GM21360 (cell line): ENCODE results near the gene SBSN.

Source experiments
- ATAC-seq: cut with Tn5 transposase; IDR thresholded peaks from one replicate; pipeline ENCODE4 v1.9.1; 2021; ENCODE audit warnings: mild to moderate bottlenecking, moderate library complexity; ENCODE audit not compliant: unreplicated experiment

SBSN gene

DNA sequence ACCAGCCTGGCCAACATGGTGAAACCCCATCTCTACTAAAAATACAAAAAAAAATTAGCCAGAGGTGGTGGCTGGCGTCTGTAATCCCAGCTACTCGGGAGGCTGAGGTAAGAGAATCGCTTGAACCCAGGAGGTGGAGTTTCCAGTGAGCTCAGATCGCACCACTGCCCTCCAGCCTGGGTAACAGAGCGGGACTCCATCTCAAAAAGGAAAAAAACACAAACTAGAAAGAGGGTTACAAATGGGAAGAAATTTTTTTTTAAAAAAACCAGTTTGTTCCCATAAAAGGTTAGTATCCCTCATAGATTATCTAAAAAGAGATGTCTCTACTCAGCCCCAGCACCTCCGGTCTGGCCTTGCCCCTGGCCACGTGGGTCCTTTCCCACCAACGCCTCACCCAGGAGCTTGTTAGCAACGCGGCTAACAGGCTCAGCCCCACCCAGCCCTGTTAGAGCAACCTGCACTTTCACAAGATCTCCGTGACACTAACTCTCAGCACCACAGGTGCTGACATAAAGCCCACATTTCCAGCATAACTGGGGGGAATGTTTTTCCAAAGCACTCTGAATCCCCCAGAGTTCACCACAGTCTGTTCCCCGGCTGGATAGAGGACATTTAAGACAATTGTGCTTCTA lies 19.0 kb downstream of the SBSN start:
- ATAC-seq = no peak

DNA sequence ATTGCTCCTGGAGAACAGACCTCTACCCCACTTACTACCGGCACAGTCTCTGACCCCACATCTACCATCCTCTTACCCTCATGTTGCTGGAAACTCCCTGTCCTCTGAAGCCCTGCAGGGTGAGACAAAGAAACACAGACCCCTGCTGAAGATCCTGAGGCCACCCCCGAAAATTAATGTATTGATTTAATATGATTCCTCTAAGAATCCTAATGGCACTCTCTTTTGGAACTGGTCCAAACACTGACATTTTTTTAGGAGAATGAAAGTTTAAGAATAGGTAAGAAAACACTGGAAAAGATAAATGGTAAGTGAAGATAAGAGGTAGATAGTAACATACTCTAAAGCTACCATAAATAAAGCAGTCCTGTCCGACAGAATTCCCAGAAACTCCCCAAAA lies 20.0 kb downstream of the SBSN start:
- ATAC-seq = no peak

DNA sequence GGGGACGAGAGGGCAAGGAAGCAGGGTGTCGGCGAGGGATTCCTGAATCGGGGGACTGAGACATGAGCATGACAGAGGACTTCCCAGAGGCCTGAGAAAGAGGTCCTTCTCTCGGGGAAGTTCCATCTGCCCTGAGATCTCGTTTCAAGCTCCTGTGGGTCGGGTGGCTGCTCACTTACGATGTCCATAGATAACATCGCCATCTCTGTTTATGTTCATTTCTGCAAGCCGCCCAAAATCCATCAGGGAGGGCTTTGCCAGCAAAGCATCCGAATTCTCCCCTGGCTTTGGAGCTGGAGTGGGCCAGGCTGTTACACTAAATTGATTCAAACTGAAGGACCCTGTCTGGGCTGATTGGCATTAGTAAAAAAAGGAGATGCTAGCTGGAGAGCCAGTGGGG lies 20.6 kb downstream of the SBSN start:
- no peak for ATAC-seq

DNA sequence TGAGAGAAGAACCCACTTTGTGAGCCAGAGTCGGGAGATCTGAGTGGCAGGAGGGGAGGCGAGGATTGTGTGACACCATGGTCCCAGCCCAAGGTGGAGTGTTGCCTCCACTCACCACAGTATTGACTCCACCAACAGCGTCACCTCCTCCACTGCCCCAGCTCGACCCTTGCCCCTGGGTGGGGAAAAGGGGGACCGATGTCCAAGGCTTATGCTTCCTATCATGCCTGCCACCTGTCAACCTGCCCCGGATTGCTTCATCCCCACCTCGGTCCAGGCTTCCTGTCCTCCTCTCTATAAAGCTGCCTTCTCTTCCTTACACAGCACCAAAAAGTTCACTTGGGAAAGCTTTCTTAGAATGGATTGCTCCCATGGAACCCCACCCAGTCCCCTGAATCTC lies 22.1 kb downstream of the SBSN start:
- ATAC-seq = no peak

DNA sequence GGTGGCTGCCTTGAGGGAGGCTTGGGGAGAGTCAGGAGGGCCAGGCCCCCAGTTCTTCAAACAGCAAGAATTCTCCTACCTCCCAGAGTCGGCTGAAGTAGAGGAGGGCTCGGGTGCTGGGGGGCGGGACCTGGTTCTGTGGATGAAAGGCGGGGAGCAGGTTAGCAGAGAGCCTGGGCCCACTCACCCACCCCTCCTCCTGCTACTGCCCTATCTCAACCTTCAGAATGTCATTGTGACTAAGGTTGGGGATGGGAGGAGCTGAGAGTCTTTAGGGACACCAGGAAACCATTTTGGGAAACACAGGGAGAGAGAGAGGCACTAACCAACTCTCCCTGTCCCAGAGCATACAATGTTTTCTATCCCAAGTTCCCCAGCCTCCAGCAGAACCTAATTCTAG lies 25.4 kb downstream of the SBSN start:
- ATAC-seq = no peak

DNA sequence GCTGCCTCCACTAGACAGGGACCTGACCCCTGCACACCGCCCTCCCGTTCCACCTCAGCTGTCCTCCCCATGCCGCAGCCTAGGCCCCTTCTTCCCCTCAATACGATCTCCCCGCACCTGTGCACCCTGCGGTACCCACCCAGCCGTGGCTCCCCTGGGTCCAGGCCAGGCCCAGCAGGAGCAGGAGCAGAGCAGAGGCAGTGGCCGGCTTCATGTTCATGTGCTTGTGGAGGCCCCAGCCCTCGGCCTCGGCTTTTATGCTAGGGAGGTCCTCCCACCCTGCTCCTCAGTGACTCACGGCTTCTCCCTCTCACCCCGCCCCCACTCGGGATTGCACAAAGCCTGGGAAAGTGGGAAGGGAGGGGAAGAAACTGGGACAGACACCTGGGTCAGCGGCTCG lies 26.4 kb downstream of the SBSN start:
- no peak for ATAC-seq

DNA sequence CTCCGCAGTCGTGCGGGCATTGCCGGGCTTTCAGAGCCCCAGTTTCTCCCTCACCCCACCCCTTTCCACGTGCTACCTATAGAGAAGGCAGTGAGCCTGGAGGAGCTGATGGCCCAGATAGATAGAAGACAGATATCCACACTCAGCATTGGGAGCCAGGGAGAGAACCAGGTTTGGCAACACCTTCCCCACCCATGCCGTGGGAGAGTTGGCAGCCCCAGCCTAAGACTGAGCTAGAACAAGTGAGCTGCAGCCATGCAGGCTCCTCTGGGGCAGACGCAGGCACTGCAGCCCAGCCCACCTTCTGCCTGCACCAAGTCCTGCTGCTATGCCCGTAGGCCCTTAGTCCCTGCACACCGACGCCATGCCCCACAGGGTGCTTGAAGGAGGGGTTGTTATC lies 27.5 kb downstream of the SBSN start:
- ATAC-seq = no peak

DNA sequence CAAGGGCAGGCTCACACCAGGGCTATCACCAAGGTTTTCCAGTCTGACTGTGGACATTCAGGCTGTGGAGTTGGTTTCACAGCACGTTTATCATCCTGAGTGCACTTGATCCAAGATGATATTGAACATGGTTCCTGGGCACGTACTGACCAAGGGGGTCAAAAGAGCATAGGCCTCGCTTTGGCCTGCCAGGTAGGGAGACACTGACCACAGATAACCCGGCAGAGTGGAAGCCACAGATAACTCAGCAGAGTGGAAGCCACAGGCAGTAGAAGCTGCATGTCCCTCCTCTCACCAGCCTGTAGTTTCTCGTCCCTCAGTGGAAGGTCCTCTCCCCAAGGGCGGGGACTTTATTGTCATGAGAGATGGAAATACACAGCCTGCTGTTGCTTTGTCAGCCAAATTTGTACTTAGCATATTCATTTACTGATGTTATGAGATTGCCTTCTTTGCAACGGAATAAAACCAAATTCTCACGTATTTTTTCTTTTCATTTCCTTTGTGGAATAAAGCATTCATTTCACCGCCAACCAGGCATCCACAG lies 29.1 kb downstream of the SBSN start:
- ATAC-seq = no peak

DNA sequence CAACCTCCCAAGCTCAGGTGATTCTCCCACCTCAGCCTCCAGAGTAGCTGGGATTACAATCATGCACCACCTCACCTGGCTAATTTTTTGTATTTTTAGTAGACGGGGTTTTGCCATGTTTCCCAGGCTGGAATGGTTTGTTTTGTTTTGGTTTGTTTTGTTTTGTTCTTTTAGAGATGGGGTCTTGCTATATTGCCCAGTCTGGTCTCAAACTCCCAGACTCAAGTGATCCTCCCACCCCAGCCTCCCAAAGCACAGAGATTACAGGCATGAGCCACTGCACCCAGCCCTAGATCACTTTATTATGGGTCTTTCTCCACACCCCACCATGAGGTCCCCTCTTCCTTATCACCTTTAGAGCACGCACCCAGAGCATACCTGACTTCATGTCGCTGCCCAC lies 29.9 kb downstream of the SBSN start:
- no peak for ATAC-seq

DNA sequence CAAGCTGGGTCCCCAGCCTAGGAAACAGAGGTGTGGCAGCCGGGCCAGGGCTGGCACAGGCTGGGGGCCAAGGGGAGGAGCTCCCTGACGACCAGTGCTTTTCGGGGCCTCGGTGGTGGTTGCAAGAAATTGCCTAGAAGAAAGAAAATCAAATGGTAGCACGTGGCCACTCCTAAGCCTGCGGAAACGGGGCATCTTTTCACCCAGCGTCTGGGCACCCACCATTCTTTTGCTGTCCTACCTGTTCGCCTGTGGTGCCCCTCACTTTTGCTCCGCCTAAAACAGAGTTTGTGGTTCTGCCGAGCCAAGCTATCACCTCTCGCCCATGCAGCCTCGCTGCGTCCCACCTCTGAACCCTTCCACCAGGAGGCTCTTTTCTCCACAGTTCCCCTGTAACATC lies 30.7 kb downstream of the SBSN start:
- no peak for ATAC-seq

DNA sequence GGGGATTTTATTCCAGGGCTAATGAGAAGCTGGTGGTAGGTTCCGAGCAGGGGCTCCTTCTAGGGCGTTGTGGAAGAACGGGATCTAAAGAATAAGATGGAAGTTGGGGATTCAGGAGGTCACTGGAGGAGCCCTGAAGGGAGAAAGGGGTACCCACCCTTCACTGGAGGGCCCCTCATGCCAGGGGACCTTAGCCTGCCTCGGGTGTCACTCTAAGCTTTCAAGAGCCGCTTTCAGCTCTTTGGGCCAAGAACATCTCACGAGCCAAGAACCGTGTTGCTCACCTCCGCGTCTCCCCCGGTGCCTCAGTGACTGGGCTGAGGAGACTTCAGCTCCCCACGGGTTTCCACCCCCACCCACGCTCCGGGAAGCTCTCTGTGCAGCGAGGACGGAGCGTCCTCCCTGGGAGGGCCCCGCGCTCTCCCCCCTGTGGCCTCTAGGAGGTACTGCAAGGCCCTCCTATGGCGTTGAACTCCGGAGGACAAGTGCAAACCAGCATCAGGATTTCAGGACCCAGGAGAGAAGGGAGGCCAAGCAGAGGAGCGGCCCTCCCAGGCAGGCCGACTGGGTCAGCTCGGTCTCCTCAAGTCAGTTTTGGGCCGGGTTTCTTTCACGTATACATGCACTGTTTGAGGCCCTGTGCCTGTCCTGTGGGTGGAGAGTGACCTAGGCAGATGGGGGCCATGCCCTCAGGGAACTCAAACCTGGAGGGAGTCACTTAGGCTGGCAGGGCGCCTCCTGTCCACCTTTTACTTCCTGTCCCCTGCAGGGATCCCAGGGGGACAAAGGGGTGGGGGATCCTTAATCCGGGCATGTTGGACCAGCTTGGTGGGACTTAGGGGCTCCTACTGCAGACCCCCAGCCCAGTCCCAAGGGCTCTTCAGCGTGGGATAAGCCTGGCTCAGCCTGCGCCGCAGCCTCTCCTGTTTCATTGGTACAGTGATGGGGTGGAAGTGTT lies 32.7 kb downstream of the SBSN start:
- peak; percentile 51 for ATAC-seq

DNA sequence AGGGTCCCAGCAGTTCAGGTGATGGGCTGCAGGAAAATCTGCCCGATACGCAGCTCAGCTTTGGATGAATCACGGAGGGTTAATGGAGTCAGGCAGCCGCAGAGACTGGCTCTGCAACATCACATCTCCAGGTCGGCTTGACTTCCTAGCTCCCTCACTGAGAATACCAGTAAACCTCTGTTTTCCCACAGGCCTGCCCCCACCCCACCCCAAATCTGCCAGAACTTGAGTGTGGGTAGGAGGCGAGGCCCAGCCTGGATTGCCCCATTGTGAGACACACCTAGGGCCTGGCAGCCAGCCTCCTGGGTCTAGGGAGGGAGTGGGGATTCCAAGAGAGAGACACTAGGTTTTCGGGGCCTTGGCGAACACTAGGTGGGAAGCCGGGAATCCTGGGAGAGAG lies 34.1 kb downstream of the SBSN start:
- no peak for ATAC-seq

DNA sequence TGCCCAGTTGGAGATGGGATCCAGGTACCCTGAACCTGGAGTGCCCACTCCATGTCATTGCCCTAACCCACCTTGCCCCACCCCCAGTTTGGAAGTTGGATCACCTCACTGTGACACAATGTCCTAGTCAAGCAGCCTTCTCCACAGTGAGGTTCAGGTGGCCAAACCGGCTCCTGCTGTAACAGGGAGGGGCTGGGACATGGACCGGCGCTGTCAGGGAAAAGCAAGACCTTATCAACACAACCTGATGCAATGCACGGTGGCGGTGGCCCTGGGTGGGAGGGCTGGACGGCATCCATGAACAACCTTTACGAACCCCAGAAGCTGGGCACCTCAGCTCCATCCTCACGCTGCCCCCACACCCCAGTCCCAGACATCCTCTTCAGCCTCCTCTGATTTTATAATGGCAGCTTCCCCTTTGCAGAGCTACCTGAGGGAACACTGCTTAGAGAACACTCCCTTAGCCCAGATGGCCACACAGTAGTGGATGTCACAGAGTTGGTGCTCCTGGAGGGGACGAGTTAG lies 36.2 kb downstream of the SBSN start:
- no peak for ATAC-seq

DNA sequence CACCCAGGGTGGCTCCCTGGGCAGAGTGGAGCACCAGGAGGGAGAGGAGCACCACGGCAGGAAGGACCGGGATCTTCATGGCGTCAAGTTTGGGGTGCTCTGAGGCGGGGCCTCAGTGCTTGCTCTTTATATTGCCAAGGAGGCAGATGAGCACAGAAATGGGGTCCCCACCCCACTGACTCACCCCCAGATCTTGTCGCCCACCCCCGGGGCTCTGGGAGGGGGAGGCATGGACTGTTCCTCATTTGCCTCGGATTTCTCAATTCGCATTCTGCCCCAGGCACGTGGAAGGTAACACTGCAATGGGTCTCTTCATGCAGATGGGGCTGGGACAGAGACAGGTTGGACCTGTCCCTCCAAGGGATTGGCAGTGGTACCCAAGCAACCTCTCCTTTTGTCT lies 37.7 kb downstream of the SBSN start, which contains the start of gene KRTDAP:
TSS of gene KRTDAP (minus strand) at position 101 of the 400 bp plus-strand sequence. CDS start at position 79, 22 bp downstream.
- ATAC-seq = no peak

DNA sequence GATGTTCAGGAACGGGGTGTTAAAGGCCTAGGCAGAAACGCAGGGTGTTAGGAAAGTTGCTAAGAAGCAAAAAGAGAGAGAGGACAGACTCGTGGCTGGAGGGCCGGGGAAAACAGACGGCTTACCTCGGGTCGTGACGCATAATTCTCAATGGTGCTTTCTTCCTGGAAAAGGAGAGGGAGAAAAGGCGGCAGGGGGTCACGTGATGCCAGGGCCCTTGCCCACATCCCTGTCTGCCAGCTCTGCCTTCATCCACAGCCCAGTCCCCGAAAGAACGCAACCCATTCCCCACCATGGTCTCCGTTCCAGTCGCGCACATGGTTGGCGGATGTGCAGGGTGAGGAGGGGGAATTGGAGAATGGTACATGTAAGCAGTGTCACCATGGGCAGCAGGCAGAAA lies 39.4 kb downstream of the SBSN start:
- ATAC-seq = no peak

DNA sequence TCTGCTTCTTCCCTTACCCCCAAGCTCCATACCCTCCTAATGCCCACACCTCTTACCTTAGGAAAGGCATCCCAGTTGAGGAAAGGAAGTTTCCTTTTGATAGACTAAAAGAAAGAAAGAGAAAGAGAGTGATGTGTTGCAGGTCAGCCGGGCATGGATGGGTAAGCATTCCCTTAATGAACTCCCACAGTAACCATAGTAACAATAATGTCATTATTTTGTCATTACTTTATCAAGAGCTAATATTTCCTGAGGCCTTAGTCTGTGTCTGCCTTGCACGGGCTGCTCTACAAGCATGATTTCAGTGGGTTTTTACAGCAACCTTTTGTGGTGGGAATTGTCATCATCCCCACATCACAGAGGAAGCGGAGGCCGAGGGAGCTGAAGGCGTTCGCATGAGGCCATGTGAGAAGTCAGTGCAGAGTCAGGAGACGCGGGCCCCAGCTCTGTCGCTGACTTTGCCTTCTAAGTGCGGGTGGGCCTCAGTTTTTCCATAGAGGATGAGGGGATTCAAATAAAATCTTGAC lies 40.4 kb downstream of the SBSN start:
- no peak for ATAC-seq

DNA sequence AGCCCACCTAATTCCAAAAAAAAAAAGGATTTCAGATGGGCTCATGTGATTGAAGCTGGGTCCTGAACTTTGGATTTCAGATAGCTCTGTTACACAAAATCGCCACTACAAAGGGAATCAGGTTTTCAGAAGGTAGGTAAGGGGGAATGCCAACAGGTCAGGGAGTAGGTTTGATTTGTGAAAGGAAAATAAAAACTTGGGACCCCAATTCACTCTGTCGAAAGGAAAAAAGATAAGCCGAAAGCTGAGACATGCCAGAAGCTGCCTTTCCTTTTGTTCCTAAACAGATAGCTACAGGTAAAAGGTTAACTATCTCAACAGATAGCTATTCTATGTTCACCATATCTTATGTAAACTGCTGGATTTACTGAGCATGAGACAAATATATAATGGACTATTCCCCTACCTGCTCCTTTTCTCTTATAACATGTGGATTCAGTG lies 41.8 kb downstream of the SBSN start:
- no peak for ATAC-seq

DNA sequence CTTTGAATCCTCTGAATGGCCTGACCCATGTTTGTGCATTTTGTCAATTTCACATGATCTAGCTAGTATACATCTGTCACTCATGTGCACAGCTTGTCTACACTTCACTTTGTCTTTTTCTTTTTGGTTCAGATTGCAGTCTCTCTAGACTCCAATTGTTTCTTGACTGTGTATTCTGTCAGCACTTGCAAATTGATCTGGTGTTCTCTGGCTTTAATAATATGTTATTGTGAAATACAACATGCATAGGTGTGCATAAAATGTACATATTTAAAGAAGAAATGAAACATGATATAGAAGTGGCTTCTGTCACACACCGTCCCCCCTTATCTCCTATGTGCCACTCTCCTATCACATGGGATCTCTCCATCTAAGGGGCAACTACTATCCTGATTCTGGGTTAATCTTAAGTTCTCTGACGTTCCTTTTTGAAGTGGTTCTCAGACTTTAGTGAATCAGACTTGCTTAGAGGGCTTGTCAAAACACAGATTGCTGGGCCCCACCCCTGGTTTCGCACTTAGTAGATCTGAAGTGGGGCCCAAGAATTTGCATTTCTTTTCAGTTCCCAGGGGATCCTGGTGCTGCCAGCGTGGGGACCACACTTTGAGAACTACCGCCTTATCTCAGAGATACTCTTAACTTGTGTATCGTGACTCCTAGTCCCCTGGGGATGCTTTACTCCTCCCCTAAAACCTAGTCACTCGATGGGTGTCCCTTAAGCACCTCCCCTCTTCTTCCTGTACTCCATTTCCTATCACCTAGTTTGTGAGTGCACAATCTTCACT lies 43.7 kb downstream of the SBSN start:
- peak; percentile 81 for ATAC-seq

DNA sequence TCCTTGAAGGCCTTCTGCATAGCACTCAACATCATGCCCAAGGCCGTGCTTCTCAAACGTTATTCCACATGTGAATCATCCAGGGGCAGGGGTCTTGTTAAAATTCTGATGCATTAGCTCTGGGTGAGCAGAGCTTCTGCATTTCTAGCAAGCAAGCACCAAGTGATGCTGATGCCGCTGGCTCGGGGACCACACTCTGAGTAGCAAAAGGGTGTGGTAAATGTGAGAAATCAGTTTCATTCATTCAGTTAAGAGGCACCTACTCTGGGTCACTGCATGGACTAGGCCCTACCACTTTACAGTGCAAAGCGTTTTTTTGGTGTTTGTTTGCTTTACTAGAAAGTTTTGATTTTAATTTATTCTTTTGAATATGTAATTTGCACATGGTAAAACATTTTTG lies 45.0 kb downstream of the SBSN start:
- ATAC-seq = no peak

DNA sequence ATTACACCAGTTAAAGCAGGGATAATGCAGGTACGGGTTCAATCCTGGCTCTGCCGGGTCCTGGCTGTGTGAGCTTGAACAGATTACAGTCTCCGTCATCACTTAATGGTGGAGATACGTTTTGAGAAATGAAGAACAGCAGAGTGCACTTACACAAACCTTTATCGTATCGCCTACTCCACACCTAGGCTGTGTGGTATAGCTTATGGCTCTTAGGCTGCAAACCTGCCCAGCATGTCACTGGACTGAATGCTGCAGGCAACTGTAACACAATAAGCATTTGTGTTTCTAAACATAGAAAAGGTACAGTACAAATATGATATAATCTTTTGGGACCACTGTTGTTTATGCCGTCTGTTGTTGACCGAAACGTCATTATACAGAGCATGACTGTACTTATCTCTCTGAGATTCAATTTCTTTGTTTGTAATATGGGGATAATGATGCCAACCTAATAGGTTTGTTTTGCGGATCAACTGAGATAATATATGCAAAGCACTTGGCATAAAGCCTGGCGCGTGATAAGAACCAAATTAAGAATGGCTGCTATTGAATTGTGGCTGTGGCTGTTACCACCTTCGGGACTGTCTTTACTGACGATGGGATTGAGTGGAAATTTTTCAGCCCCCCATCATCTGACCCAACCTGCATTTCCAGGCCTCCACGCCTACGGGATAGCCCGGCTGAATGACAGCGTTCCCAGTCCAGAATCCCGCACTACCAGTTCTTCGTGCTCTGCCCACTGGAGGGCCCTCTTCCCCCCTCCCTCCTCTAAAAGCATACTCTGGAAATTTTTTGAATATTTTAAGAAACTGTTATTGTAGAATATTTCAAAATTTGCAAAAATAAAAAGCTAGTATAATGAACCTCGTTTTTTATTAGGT lies 49.1 kb downstream of the SBSN start:
- ATAC-seq = no peak
